Fibroblast of pulmonary artery (primary cell): Measurements from ENCODE around the gene ZBED4.

Experiments
- DNase-seq: peaks from one replicate; pipeline ENCODE4 v3.0.0-alpha.2; 2010; ENCODE audit warnings: low read depth
- H3K4me3 ChIP-seq: replicated peaks from 2 replicates; pipeline ENCODE4 v1.5.1; 2011; ENCODE audit warnings: low read depth, mild to moderate bottlenecking, control low read depth, low read length, moderate library complexity
- CTCF ChIP-seq: IDR thresholded peaks from 2 replicates; pipeline ENCODE4 v1.5.1; 2011; ENCODE audit warnings: mild to moderate bottlenecking, control low read depth, low read length, inconsistent platforms; ENCODE audit errors: missing control alignments

ZBED4 gene

GRCh38 chr22:49928555-49929210 lies 75.0 kb downstream of the ZBED4 start:
- no peak for DNase-seq
- H3K4me3 ChIP-seq = no peak overlapping the region
- TF ChIP-seq CTCF = no peak

DNA sequence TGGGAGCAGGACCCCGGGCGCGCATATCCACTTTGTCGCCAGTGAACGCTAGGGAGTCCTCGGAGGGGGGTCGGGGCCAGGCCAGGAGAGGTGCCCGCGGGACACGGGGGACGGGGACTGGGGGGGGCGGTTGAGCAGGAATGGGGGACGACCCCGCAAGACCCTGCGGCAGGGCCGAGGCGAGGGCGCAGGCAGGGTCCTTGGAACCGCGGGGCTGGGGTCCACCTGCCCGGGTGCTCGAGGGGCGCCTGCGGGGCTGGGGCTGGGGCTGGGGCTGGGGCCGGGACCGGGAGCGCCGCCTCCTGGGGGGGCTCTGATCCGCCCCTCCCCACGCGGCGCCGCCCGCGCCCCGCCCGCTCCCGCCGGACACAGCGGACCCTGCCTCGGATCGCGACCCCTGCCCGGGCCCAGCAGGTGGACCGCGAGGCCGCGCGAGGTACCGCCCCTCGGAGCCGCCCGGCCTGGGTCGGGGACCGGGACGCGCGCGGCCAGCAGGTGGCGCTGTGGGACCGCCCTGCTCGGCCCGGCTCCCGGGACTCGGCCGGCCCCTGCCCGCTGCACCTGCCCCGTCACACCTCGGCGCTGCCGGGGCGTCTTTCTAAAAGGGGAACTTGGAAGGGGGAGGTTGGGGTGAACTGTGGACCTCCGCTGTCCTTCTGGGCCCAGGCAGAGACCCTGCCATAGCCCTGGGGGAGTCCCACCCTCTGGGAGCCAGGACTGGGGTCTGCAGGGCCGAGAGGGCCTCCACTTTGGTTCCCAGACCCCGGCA lies 75.8 kb downstream of the ZBED4 start:
- H3K4me3 ChIP-seq = no peak overlapping the region
- DNase-seq = peak; percentile 35
- peak; percentile 9 for TF ChIP-seq CTCF

DNA sequence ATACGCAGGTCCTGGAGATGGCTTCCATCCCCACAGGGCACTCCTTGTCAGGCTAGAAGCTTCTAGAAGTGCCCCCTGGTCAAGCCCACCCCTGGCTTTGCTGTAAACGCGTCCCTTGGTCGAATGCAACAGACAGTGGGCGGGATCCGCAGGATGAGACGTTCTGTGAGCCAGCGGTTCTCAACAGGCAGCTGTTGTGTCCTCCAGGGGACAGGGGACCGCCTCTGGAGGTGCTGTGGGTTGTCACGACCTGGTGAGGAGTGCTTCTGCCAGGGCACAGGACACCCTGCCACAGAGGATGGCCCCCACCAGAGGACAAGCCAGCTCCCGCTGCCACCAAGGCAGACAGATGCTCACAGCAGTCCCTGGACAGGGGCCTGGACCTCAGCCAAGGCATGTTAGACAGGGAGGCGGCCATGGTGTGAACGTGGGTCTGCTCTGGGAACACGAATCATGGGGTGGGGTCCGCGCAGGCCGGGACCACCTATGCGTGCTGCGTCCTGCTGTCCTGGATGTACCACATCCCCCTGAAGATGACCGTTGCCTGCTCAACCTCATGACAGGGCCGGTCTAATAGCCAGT lies 76.4 kb downstream of the ZBED4 start:
- H3K4me3 ChIP-seq = no peak overlapping the region
- DNase-seq = no peak
- TF ChIP-seq CTCF = no peak

- peak; percentile 50 for TF ChIP-seq CTCF
- no peak overlapping the region for H3K4me3 ChIP-seq
- peak; percentile 73 for DNase-seq
Measured at GRCh38 chr22:49930596-49931412, 77.2 kb downstream of the ZBED4 start.

DNA sequence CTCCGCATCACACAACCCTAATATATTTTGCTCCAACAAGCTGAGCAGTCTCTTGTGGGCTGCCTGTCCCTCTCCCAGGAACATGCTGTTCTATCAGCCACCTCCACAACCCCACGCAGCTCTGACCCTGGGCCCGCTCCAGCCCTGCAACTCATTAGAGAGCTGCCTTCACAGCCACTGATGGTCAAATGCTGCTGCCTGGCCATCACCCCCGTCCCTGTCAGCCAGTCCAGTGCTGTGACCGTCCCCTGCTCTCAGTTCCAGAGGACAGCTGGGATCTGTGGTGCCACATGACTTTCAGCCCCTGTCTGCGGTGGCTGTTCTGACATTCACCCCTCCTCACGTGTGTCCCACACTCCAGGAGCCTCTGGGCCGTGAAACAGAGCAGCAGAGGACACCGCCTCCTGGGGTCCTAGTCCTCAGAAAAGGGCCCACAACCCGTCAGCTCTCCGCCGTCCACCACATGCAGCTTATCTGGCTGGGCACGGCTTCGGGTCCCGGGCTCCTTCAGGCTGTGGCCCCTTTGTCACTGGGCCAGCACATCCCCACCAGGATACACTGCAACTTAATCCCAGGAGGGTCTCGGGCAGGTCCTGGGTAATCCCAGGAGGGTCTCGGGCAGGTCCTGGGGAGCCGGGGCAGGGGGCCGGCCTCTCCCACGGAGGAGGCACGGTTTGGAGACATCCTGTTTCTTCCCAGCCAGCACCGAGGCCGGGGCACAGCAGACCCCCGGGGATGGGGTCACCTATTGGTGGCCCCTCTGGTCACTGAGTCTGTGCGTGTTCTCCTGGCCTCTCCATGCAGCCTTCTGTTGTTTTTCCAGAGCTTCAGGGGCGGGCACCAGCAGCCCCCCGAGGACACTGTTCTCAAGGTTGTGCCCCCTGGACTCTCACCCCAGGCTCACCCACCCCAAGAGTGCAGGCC lies 79.9 kb downstream of the ZBED4 start:
- no peak for DNase-seq
- no peak overlapping the region for H3K4me3 ChIP-seq
- TF ChIP-seq CTCF = no peak
